HG02759 (cell line): ENCODE measurements around the gene GNB1L.

ENCODE experiments used
- ATAC-seq: cut with Tn5 transposase; IDR thresholded peaks from one replicate; pipeline ENCODE4 v1.9.1; 2021; ENCODE audit warnings: mild to moderate bottlenecking, moderate library complexity; ENCODE audit not compliant: unreplicated experiment

The GNB1L gene

DNA sequence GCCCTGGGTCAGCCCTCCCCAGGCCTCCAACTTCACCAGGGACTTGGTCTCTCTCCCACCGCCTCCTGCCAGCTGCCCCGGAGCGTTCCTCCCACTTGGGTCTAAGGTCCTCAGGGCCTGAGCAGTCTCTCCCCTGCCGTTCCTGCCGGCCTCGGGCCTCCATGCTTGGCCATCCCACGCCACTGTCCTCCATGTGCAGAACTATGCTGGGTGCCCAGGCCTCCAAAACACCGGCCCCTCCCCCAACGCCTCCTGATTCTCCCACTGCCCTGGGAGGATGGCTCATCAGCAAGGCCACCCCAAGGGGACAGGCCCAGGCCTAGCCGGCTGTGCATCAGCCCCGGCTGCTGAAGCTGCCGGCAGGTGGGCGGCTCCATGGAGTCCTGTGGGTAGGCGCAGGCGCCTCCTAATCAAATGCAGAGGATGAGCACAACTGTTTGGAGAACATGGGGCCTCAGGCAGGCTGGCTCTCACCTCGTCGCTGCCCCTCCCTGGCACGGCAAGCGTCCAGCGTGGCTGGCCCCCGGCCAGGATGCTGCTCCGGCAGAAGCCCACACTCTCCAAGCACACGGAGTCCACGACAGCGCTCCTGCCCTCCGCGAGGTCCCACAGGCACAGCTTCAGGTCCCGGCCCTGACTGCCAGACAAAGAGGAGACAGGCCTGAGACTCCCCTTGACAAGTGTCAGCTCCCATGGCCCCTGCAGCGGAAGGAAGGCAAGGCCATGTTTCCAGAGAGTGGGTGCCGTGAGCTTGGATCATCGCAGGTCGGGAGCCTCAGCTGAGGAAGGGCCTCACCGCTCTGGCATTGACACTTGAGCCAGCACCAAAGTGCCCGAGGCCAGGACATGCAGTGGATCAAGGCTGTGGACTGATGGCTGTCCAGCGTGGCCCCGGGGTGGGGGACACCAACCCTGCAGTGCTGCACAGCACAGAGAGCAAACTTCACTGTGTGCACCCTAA is 42.6 kb downstream of the GNB1L start:
- no peak for ATAC-seq

DNA sequence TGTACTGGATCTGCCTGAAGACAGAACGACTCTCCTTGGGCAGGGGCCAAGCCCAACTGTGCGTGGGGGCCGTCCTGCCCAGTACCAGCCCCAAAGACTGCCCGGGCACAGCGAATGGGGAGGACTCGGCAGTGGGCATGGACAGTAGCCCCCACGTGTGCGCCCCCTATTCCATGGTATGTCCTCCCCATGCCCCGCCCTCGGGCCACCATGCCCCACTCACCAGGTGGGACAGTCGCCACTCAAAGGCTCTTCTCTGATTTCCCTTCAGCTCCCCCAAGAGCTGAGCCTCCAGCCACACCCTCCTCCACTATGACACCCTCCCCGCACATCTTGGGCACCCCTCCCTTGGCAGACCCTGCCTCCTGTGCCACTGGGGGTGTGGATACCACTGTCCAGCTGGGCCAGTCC is 43.5 kb downstream of the GNB1L start:
- ATAC-seq: no peak

DNA sequence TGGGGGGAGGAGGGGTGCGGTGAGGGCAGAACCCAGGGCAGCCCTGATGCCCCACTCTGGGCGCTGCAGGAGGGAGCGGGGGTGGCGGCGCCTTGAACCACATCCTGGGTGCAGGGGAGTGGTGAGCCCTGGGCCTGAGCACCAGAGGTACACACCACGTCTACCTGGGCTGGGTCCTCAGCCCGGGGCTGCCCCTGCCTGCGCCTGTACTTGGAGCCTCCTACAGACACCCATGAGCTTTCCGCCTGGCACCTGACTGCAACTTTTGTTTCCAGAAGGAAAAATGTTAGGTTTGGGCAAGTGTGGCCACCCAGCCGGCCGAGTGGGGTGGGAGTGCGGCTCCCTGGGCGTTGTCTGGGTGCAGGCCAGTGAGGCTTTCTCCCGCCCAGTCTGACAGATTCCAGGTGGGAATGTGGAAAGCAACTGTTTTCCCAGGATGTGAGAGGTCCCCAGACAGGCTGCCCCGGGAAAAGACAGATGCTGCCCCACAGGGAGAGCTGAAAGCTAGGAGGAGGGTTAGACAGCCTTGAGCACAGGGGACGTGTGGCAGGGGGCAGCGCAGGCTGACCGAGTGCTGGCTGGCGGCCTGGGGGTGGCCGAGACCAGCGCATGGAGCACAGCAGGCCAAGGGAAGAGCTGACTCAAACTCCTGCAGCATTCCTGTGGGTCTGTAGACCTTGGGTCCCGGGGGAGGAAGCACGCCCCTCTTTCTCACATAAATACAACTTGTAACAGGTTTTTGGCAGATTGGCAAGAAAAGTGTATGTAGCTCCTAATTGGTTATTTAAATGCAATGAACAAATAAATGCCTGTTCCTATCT is 44.1 kb downstream of the GNB1L start:
- no peak for ATAC-seq

DNA sequence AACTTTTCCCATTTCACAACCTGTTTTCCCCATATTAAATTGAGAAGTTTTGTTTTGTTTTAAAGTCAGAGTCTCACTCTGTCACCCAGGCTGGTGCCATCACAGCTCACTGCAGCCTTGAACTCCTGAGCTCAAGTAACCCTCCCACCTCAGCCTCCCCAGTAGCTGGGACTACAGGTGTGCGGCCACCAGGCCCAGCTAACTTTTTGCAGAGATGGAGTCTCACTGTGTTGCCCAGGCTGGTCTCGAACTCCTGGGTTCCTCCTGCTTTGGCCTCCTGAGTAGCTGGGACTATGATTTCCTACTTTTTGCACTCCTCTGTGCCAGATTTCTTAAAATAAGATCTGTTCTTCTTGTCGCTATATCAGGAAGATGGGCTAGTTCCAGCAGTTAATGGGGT is 44.9 kb downstream of the GNB1L start:
- ATAC-seq: no peak

DNA sequence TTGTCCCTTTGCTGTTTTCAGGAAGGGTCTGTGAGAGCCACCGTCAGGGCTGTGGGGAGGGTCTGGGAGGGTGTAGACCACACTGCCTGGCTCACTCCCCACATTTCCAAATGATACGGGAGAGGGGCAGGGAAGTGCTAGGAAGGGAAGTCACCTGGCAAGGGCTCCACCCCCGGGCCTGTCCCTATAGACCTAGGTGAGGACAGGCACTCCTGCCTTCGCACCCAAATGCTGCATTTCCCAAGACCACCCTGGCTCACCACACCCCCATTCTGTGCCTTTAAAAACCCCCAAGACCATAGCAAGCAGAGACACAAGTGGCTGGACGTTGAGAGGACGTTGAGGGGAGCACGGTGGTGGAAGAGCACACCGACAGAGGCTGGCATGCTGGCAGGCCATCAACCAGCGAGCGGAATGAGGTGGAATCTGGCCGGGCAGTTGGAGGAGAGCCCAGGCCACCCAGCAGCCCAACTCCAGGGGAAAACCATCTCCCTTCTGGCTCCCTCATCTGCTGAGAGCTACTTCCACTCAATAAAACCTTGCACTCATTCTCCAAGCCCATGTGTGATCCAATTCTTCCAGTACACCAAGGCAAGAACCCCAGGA is 45.7 kb downstream of the GNB1L start:
- no peak for ATAC-seq

DNA sequence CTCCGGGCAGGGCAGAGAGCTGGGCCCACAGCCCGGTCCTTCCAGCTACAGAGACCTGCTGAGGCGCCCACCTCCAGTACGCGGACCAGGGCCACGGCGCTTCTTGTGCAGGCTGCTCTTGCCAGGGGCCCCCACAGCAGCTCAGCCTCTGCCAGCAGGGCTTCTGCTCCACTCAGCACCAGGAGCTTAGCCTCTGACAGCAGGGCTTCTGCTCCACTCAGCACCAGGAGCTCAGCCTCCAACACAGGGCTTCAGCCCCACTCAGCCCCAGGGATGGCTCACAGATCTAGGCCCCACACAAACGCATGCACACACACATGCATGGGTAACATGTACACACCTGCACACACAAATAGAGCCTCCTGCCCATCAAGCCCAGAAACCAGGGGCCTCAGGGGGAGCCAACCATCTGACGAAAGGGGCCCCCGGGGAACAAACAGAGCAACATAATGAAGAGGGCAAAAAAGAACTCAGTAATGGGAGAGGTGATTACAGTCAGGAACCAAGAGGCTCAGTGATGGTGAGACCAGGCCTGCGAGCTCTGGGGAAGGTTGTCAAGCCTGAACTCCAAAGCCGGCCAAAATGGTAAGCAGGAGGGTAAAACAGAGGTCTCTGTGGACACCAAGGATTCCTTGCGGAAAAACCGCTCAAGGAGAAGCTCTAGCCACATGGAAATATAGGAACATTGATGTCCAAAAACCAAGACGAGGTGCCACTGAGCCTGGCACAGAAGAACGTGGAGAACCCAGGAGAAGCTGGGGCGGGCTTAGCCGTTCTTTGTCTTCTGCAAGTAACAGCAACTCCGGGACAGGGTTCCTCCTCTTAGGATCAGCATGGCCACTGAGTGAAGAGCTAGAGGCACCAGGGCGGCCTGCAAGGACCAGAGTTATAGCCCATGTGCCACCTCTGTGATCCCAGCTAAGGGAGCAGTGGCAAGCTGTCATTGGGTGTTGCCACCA is 46.5 kb downstream of the GNB1L start:
- no peak for ATAC-seq

DNA sequence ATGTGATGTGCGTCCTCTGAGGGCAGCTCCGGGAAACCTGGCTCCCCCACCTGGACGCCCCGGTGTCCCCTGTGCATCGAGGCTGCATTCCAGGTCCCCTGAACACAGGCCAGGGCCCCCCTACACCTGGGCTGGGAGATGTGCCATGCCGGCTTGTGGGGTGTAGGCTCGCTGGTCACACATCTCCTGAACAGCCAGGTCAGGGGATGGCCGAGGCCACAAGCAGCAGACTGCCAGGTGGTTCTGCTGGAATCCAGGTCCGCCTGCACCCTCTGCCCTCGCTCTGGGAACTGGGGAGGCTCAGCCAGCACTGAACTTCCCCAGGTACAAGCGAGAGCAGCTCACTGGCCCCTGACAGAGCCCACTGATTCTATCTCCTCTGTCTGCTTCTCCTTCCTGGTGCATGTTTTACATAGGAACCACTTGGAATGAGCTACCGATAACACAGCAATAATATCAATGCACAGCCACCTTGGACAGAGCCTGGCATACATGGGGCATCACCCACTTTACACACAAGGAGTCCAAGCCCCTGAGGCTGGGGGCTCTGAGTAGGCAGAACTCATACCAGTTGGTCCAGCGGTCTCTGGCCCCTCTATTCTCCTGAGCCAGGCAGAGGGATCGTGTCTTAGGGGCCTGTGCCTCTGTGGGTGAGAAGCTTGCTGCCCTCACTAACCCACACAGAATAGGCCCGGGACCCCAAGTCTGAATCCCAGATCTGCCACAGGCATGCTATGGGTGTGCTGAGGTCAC is 47.3 kb downstream of the GNB1L start:
- no peak for ATAC-seq

DNA sequence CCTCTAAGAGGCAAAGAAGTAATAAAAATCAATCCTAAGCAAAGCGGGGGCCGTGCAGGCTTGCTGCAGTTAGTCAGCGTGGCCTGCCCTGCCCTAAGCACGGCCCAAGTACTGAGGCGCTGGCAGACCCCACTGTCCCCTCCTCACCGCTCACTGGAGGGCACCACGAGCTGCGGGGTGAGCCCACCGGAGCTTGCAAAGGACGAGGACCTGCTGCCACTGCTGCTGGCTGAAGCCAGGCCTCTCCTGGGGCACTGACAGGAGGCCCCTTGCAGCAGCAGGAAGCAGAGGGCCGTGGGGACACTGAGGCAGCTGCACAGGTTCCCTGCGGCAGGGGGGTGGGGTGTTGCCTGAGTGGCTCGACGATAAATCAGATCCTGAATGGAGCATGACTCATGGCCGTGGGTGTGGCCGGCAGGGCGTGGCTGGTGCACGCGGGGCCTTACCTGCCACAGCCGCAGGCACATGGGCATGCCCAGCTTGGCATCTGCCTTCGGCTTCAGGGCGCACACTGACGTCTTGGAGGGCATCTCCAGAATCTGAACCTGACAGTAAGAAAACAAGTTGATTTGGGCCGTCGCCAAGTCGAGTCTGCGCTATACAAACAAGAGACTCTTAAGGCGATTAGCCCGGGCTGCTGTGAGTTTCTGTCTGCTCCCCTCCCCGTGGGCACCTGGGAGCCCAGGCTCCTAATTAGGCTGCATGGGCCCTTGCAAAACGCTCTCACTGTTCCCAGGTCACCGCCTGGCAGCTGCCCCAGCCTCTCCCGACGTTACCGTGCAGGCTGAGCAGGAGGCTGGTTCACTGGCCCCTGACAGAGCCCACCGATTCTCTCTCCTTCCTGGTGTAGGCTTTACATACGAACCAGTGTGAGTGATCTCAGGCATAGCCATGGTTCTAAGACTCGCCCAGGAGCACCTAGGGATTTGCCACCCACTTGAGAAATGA is 48.2 kb downstream of the GNB1L start:
- no peak for ATAC-seq

DNA sequence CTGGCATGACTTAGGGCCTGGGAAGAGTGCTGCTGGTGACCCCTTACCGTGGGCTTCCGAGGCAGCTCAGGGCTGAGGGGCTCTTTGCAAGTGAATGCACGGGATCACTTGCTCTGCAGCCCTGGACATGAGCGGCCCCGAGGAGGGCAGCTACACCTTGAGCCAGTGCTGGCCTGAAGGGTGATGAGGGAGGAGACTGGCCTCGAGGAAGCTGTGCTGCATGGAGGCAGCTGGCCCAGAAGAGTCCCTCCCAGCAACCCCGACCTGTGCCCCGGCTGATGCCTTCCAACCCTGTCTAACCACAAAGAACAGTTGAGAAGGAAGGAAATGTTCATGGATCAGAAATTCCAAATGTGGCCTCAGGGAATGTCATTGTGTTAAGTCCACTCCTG is 48.9 kb downstream of the GNB1L start:
- ATAC-seq: no peak

DNA sequence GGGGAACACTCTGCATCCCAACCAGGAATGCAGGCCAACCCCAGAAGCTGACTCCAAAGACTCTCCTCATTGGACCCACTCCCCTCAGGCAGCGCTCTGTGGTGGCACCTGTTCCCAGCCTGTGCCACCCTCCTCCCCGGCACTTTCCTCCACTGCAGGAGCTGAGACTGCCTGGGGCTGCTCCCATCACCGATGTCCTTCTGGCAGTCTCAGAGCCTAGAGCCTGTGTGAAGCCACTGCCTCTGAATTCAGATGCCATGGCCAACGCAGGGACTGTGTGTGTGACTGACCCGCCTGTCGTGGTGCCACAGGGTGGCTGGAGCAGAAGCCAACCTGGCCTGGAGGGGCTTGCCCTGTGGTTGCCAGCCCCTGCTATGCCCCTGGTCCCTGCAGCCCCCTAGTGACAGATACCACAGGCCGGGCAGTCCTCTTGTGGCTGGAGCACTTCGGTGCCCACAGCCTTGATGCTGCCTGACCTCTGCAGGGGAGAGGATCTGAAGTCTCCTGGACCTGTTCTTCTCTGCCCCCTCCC is 50.9 kb downstream of the GNB1L start:
- ATAC-seq: no peak

DNA sequence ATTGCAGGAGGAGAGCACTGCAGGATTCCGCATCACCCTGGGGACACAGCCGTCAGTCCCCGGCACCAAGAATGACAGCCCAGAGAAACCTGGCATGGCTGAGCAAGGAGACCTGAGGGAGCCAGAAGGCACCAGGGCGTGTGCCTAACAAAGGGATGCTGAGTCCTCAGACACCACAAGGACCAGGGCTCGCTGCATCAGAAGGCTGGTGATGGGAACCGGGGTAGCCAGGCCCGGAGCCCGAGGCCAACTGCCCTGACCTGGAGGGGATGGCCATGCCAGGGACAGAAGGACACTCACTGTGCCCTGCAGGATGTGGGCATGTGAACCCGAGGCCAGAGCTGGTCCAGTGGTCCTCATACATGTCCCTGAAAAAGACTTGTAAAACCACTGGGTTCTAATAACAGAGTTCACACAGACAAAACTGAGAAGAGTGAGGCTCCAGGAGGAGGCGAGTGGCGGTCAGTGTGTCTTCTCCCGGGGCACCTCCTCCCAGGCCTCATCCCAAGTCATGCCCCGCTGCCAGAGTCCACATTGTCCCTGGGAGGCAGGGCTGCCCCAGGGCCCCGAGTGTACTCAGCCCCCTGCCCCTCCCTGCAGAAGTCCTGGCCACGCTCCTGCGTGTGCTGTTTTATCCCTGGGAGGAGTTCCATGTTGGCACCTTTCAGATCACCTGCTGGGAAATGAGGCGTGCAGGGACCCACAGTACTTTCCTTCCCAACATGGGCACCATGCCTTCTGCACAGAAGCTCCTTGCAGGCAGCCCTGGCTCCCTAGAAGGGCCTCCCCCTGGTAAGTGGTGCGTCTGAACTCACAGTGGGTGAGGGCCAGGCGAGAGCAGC is 51.6 kb downstream of the GNB1L start:
- ATAC-seq: no peak

DNA sequence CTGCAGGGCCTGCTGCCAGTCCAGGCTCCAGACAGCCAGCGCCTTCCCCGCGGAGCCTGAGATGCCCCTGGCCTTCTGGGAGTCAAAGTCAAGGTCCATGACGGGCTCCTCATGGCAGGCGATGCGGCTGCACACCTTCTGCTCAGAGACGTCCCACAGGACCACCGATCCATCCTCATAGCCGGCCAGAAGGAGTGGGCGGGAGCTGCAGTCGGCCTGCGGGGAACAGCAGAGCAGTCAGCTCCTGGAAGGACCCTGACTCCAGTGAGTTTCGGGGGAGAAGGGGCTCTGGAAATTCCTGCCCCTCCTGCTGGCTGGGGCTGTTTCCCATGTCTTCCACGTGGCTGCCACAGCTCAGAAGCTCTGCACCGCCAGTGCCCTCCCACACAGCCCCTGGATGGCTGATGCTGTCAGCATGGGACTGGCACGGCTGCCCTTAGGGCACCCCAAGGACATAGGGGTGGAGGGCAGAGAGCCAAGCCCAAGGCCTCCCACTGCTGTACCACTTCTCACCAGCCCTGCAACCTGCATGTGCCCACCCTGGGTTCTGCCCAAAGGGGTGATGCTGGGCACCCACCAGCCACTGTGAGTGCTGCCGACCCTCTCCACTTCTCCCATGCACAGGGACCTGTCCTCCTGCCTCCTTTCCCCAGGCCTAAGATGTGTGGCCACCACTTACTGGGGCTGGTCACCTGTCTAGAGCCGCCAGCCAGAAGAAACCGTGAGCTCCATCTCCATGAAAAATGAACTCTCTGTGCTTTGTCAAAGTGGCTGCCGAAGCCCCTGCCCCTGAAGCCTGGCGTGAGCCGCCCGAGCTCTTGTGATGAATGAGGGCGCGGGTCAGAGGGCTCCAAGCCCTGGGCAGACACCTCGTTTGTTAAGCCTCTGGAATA is 52.4 kb downstream of the GNB1L start:
- no peak for ATAC-seq

DNA sequence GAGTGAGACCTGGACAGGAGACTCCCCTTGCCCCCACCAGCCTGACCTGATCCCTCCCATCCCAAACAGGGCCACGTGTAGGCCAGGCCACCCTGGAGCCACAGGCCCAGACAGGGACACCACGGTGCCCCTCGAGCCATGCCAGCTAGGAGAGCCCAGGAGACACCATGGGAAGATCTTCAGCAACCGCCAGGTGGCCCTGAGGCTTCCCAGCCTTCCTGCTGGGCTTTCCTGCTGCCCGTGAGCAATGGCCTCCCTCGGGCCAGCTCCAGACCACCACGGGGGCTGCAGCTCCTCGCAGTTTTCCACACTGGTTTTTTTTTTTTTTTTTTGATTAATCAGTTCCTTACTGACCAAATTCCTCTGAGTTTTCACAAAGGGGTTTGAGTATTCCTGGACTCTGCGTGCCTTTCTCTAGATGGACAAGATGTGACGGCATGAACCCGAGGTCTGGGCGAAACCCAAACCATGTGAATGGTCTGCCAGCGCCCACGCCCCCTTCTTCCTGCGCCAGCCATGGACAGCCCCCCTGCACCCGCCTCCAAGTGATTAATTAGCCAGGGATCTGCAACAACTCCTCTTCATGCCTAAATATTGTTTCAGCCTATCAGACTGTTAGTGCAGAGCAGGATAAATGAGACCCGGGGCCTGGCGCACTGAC is 53.2 kb downstream of the GNB1L start:
- no peak for ATAC-seq

DNA sequence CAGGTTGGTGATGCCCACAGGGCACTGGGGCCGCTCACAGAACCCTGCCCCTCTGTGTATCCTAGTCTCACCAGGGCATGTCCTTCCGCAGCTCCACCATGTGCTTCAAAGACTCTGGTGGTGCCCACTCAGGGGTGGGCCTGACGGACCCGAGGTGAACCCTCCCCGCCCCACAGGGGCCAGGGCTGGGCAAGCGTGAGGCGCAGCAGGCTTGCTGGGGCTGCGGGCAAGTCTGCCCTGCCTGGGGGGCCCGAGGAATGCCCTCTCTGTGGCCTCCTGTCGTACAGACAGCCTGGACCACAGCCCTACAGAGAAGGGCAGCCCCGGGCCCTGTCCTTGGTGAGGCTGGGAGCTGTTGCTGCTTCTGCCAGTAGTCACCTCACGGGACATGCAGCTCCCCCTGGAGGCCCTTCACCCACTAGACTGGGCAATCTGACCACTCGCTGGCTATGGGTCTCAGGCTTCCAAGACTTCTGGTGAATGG is 53.9 kb downstream of the GNB1L start:
- no peak for ATAC-seq

DNA sequence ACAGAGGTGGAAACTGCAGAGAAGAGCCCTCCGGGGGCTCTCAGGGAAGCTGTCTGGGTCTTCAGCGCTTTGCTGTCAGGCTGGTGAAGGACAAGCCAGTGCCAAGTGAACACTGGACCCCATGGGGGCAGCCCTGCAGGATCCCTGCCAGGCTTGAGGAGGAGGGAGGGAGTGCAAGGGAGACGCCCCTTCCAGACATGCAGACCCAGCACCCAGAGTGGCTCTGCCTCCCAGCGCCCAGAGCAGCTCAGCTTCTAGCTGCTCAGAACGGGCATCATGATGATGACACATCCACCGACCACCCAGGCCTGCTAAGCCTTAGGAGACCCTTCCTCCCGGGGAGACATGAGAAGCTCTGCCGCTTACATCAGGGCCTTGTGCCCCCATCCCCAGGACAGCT is 54.4 kb downstream of the GNB1L start:
- no peak for ATAC-seq
